SU-DHL-6 (cell line): ENCODE measurements around the gene NFYC.

Experiments used
- EZH2phosphoT487 ChIP-seq: fragments of 200-600 bp; sonication (generic), shearing (Covaris generic); conservative IDR thresholded peaks from 2 replicates; pipeline ENCODE4 v1.6.1; 2018; ENCODE audit warnings: mild to moderate bottlenecking, antibody characterized with exemption, low read length, moderate library complexity, mixed read lengths
- TF ChIP-seq, protein P1 (sequence below): fragments of 200-600 bp; sonication (generic); IDR thresholded peaks from one replicate; pipeline ENCODE4 v1.5.1; 2017; ENCODE audit warnings: antibody characterized with exemption, mild to moderate bottlenecking, low read length, moderate library complexity; ENCODE audit not compliant: insufficient read depth, poor library complexity, severe bottlenecking

DNA sequence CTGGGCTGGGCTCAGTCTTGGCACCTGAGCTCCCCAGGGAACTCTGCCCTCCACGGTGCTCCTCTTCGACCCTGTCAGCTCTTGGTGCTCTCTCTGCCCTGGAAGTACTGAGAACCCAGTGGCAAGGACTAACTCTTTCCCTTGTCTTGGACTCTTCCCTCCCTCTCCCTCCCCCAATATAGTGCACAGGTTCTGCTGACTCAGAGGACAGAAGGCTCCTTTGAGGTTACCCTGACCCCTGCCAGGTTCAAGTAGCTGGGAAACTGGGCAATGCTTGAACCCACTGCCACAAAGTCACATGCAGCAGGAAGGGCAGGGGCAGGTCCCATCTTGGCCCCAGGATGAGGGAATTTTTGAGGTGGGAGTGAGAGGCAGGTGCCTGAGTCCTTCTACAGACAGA, 112.4 kb downstream of the NFYC start:
- TF ChIP-seq, protein P1, sequence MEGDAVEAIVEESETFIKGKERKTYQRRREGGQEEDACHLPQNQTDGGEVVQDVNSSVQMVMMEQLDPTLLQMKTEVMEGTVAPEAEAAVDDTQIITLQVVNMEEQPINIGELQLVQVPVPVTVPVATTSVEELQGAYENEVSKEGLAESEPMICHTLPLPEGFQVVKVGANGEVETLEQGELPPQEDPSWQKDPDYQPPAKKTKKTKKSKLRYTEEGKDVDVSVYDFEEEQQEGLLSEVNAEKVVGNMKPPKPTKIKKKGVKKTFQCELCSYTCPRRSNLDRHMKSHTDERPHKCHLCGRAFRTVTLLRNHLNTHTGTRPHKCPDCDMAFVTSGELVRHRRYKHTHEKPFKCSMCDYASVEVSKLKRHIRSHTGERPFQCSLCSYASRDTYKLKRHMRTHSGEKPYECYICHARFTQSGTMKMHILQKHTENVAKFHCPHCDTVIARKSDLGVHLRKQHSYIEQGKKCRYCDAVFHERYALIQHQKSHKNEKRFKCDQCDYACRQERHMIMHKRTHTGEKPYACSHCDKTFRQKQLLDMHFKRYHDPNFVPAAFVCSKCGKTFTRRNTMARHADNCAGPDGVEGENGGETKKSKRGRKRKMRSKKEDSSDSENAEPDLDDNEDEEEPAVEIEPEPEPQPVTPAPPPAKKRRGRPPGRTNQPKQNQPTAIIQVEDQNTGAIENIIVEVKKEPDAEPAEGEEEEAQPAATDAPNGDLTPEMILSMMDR, result no peak
- TF ChIP-seq EZH2phosphoT487, result no peak
